H9 (cell line): ENCODE measurements around the gene ALKBH4. TPM values are rescaled to one million over a fixed set of nuclear protein-coding genes. Genes with fewer than 3 reads are reported as not detected.

Source experiments
- DNase-seq: peaks from one replicate; pipeline ENCODE4 v3.0.0-alpha.2; 2017
- H2AFZ ChIP-seq: one replicate; pipeline ENCODE4 v1.6.1; 2013; ENCODE audit warnings: mild to moderate bottlenecking, low read length, control low read depth, moderate library complexity
- H2AK5ac ChIP-seq: 2 replicates; pipeline ENCODE4 v1.6.1; 2013; ENCODE audit warnings: low read length, control low read depth, mixed read lengths; ENCODE audit not compliant: insufficient read length
- H2BK120ac ChIP-seq: one replicate; pipeline ENCODE4 v1.6.1; 2013; ENCODE audit warnings: low read depth, mild to moderate bottlenecking, low read length, control low read depth, inconsistent platforms; ENCODE audit not compliant: poor library complexity, severe bottlenecking
- H2BK12ac ChIP-seq: 2 replicates; pipeline ENCODE4 v1.6.1; 2013; ENCODE audit warnings: low read length, control low read depth, mixed read lengths, low read depth; ENCODE audit not compliant: insufficient read length
- H2BK15ac ChIP-seq: 2 replicates; pipeline ENCODE4 v1.6.1; 2013; ENCODE audit warnings: low read depth, low read length, control low read depth
- H2BK20ac ChIP-seq: one replicate; pipeline ENCODE4 v1.6.1; 2013; ENCODE audit warnings: low read depth, mild to moderate bottlenecking, low read length, control low read depth, inconsistent platforms; ENCODE audit not compliant: poor library complexity, severe bottlenecking
- H2BK5ac ChIP-seq: 2 replicates; pipeline ENCODE4 v1.6.1; 2013; ENCODE audit warnings: low read length, control low read depth, mixed read lengths; ENCODE audit not compliant: insufficient read length
- H3K14ac ChIP-seq: 2 replicates; pipeline ENCODE4 v1.6.1; 2013; ENCODE audit warnings: low read length, control low read depth; ENCODE audit not compliant: insufficient read depth
- H3K18ac ChIP-seq: 2 replicates; pipeline ENCODE4 v1.6.1; 2013; ENCODE audit warnings: low read depth, mild to moderate bottlenecking, mixed read lengths, low read length, control low read depth; ENCODE audit not compliant: insufficient read length
- H3K23ac ChIP-seq: 2 replicates; pipeline ENCODE4 v1.6.1; 2013; ENCODE audit warnings: low read length, control low read depth, mixed read lengths, low read depth; ENCODE audit not compliant: insufficient read length
- H3K23me2 ChIP-seq: 2 replicates; pipeline ENCODE4 v1.6.1; 2013; ENCODE audit warnings: low read depth, mild to moderate bottlenecking, mixed read lengths, low read length, control low read depth; ENCODE audit not compliant: insufficient read length, poor library complexity, severe bottlenecking
- H3K27ac ChIP-seq: 2 replicates; pipeline ENCODE4 v1.5.1; 2013; ENCODE audit warnings: low read length, control low read depth, mixed read lengths, low read depth; ENCODE audit not compliant: insufficient read length
- H3K27me3 ChIP-seq: 2 replicates; pipeline ENCODE4 v1.6.1; 2013; ENCODE audit warnings: low read length, control low read depth, inconsistent platforms; ENCODE audit not compliant: insufficient read depth
- H3K4ac ChIP-seq: 2 replicates; pipeline ENCODE4 v1.6.1; 2013; ENCODE audit warnings: low read depth, mild to moderate bottlenecking, control low read depth, inconsistent platforms, low read length, moderate library complexity
- H3K4me1 ChIP-seq: 2 replicates; pipeline ENCODE4 v1.6.1; 2013; ENCODE audit warnings: low read length, control low read depth, inconsistent platforms; ENCODE audit not compliant: insufficient read depth
- H3K4me2 ChIP-seq: 2 replicates; pipeline ENCODE4 v1.6.1; 2013; ENCODE audit warnings: low read length, control low read depth, mixed read lengths; ENCODE audit not compliant: insufficient read length, insufficient read depth
- H3K56ac ChIP-seq: 2 replicates; pipeline ENCODE4 v1.6.1; 2013; ENCODE audit warnings: low read depth, mild to moderate bottlenecking, mixed read lengths, low read length, control low read depth; ENCODE audit not compliant: insufficient read length
- H3K79me1 ChIP-seq: 2 replicates; pipeline ENCODE4 v1.6.1; 2013; ENCODE audit warnings: low read depth, mild to moderate bottlenecking, moderate library complexity, low read length, control low read depth, inconsistent platforms; ENCODE audit not compliant: insufficient read depth, poor library complexity, severe bottlenecking
- H3K79me2 ChIP-seq: 2 replicates; pipeline ENCODE4 v1.6.1; 2013; ENCODE audit warnings: low read length, control low read depth, inconsistent platforms; ENCODE audit not compliant: insufficient read depth
- H3K9ac ChIP-seq: 2 replicates; pipeline ENCODE4 v1.6.1; 2013; ENCODE audit warnings: low read length, control low read depth, mixed read lengths; ENCODE audit not compliant: insufficient read length; ENCODE audit errors: extremely low read depth
- H3K9me3 ChIP-seq: one replicate; pipeline ENCODE4 v1.6.1; 2013; ENCODE audit warnings: low read depth, low read length, inconsistent platforms; ENCODE audit not compliant: control insufficient read depth
- H3T11ph ChIP-seq: one replicate; pipeline ENCODE4 v1.6.1; 2013; ENCODE audit warnings: mild to moderate bottlenecking, low read length, control low read depth, inconsistent platforms
- H4K20me1 ChIP-seq: one replicate; pipeline ENCODE4 v1.6.1; 2013; ENCODE audit not compliant: control insufficient read depth, insufficient read length, insufficient read depth
- H4K5ac ChIP-seq: 2 replicates; pipeline ENCODE4 v1.6.1; 2013; ENCODE audit warnings: low read depth, mild to moderate bottlenecking, mixed read lengths, low read length, control low read depth; ENCODE audit not compliant: insufficient read length
- H4K8ac ChIP-seq: replicated peaks from 2 replicates; pipeline ENCODE4 v1.6.1; 2013; ENCODE audit warnings: low read length, control low read depth, mixed read lengths, low read depth; ENCODE audit not compliant: insufficient read length
- H4K91ac ChIP-seq: 2 replicates; pipeline ENCODE4 v1.6.1; 2013; ENCODE audit warnings: low read depth, mild to moderate bottlenecking, moderate library complexity, mixed read lengths, low read length, control low read depth; ENCODE audit not compliant: insufficient read length
- H3K27ac Mint-ChIP-seq, 3 experiments: 2 replicates in 2 of 3; 3 replicates in 1 of 3; pipeline ENCODE4 v1.8.0; 2020 to 2021; ENCODE audit warnings: mixed read lengths in 3 of 3, mild to moderate bottlenecking in 1 of 3, moderate library complexity in 1 of 3
- H3K27me3 Mint-ChIP-seq: 2 replicates; pipeline ENCODE4 v1.8.0; 2021; ENCODE audit warnings: low read depth, mild to moderate bottlenecking, moderate library complexity, mixed read lengths
- H3K36me3 Mint-ChIP-seq, 3 experiments: 2 replicates in 2 of 3; 3 replicates in 1 of 3; pipeline ENCODE4 v1.8.0; 2020 to 2021; ENCODE audit warnings: low read depth in 3 of 3, mixed read lengths in 3 of 3; ENCODE audit not compliant: insufficient read depth in 1 of 3
- H3K4me1 Mint-ChIP-seq, 2 experiments: 2 replicates each; pipeline ENCODE4 v1.8.0; 2020; ENCODE audit warnings: mixed read lengths in 2 of 2
- H3K4me3 Mint-ChIP-seq, 2 experiments: 2 replicates in 1 of 2; 3 replicates in 1 of 2; pipeline ENCODE4 v1.8.0; 2020 to 2021; ENCODE audit warnings: mild to moderate bottlenecking in 2 of 2, mixed read lengths in 2 of 2, moderate library complexity in 1 of 2
- H3K9me3 Mint-ChIP-seq, 2 experiments: 2 replicates in 1 of 2; 3 replicates in 1 of 2; pipeline ENCODE4 v1.8.0; 2020; ENCODE audit warnings: mild to moderate bottlenecking in 2 of 2, mixed read lengths in 2 of 2, moderate library complexity in 1 of 2
- CTCF ChIP-seq: fragments of 200-600 bp; sonication (generic); conservative IDR thresholded peaks from 3 replicates; pipeline ENCODE4 v1.8.0; 2021; ENCODE audit warnings: antibody characterized with exemption, mild to moderate bottlenecking
- WGBS: extraction: QIAGEN DNeasy Blood & Tissue Kit; methylation state at CpG from one replicate; pipeline ENCODE4 v1.1.7; 2013; ENCODE audit warnings: missing lambda C conversion rate, low lambda C conversion rate, mixed read lengths; ENCODE audit not compliant: insufficient read length; ENCODE audit errors: extremely low coverage; 5-methylcytosine and 5-hydroxymethylcytosine counted together
- total RNA-seq: library from RNA; stranded (reverse); gene quantifications from 2 replicates; pipeline ENCODE4 v1.2.1, GENCODE V29; 2021

Gene ALKBH4
- total RNA-seq, 1 experiment from 2014 or later, result 23.9 TPM

- Histone ChIP-seq H2BK12ac (no peak overlapping the region), H3K79me1 (no peaks in the 10 kb centered on the region), H3K9me3 (no peaks in the 10 kb centered on the region), H3K79me2 (no peaks in the 10 kb centered on the region), H3K4me2 (no peak overlapping the region), H4K5ac (no peak overlapping the region), H3K56ac (no peak overlapping the region), H4K91ac (no peak overlapping the region), H3K23ac (no peak overlapping the region), H3T11ph (no peak overlapping the region), H2BK5ac (no peak overlapping the region), H4K8ac (no peak overlapping the region), H2AK5ac (no peak overlapping the region), H3K18ac (no peak overlapping the region), H2BK20ac (no peak overlapping the region), H3K23me2 (no peaks in the 10 kb centered on the region), H3K4ac (no peak overlapping the region), H3K27me3 (no peaks in the 10 kb centered on the region), H2BK15ac (no peak overlapping the region), H2BK120ac (no peak overlapping the region), H3K14ac (no peak overlapping the region), H2AFZ (no peak overlapping the region), H3K9ac (no peak overlapping the region), H3K4me1 (no peaks in the 10 kb centered on the region), H4K20me1 (no peaks in the 10 kb centered on the region), H3K27ac (no peak overlapping the region)
- DNase-seq, result no peak
- no peaks in the 10 kb centered on the region for H3K9me3 Mint-ChIP-seq
- TF ChIP-seq CTCF, result no peak
- H3K4me3 Mint-ChIP-seq, result no peak overlapping the region
- no CpG with 5 or more reads among the region's 3 CpGs for WGBS
- no peaks in the 10 kb centered on the region for H3K27me3 Mint-ChIP-seq
- no peak overlapping the region; a peak in 1 of 7 replicates for H3K27ac Mint-ChIP-seq
- H3K36me3 Mint-ChIP-seq, result peaks cover 13 to 71% (median 62%) of the 10 kb centered on the region in 3 experiments; a peak in 6 of 7 replicates
- peaks cover 3 to 5% of the 10 kb centered on the region in 2 experiments; a peak in 3 of 4 replicates for H3K4me1 Mint-ChIP-seq
These were observed 47.6 kb downstream of the ALKBH4 start for GRCh38 chr7:102417105-102417504.
